H7 (cell line): ENCODE data around the gene FGGY. TPM values are rescaled to one million over a fixed set of nuclear protein-coding genes. Genes with fewer than 3 reads are reported as not detected.
"Not testable (repeated sequence)": the region's sequence is repeated elsewhere in the genome, so short reads cannot be mapped to it uniquely, and the experiment has no call there.

Experiments used
- DNase-seq: peaks from one replicate; pipeline ENCODE4 v3.0.0; 2012
- H3K27me3 ChIP-seq: 2 replicates; pipeline ENCODE4 v1.6.0; 2011; ENCODE audit warnings: mild to moderate bottlenecking, low read length; ENCODE audit not compliant: control insufficient read depth, insufficient read depth
- H3K36me3 ChIP-seq: replicated peaks from 2 replicates; pipeline ENCODE4 v1.5.1; 2011; ENCODE audit warnings: low read length; ENCODE audit not compliant: control insufficient read depth, insufficient read depth
- H3K4me3 ChIP-seq: 2 replicates; pipeline ENCODE4 v1.5.1; 2011; ENCODE audit warnings: low read depth, mild to moderate bottlenecking, control low read depth, low read length, moderate library complexity; ENCODE audit not compliant: insufficient read depth
- total RNA-seq: library from RNA; depleted of rRNA; stranded (reverse); fragments of >200 nt; shearing (Covaris generic); gene quantifications from 2 replicates; pipeline ENCODE4 v1.2.3, GENCODE V29; 2014

FGGY gene
- total RNA-seq, 1 experiment from 2014 or later, result 19.2 TPM

GRCh38 chr1:59478822-59479221, 181.9 kb downstream of the FGGY start:
- no peaks in the 10 kb centered on the region for H3K36me3 ChIP-seq
- no peak overlapping the region for H3K4me3 ChIP-seq
- no peaks in the 10 kb centered on the region for H3K27me3 ChIP-seq
- no peak for DNase-seq

- no peak for DNase-seq
- no peaks in the 10 kb centered on the region for H3K27me3 ChIP-seq
- H3K36me3 ChIP-seq, result no peaks in the 10 kb centered on the region
- no peak overlapping the region for H3K4me3 ChIP-seq
Observed at GRCh38 chr1:59480188-59480888, 183.4 kb downstream of the FGGY start.

GRCh38 chr1:59481881-59482505, 185.1 kb downstream of the FGGY start:
- H3K4me3 ChIP-seq, result no peak overlapping the region
- no peak for DNase-seq
- H3K27me3 ChIP-seq, result no peaks in the 10 kb centered on the region
- no peaks in the 10 kb centered on the region for H3K36me3 ChIP-seq

- Histone ChIP-seq H3K4me3 (no peak overlapping the region), H3K27me3 (no peaks in the 10 kb centered on the region), H3K36me3 (no peaks in the 10 kb centered on the region)
- DNase-seq, result no peak
Observed at GRCh38 chr1:59482986-59483385, 186.1 kb downstream of the FGGY start.

GRCh38 chr1:59484096-59484495, 187.2 kb downstream of the FGGY start:
- Histone ChIP-seq H3K36me3 (no peaks in the 10 kb centered on the region), H3K27me3 (no peaks in the 10 kb centered on the region), H3K4me3 (no peak overlapping the region)
- no peak for DNase-seq

- DNase-seq, result peak; percentile 15
- no peak overlapping the region for H3K4me3 ChIP-seq
Observed at GRCh38 chr1:59485171-59485570, 188.3 kb downstream of the FGGY start.

GRCh38 chr1:59485949-59486348, 189.1 kb downstream of the FGGY start:
- Histone ChIP-seq H3K27me3 (no peaks in the 10 kb centered on the region), H3K4me3 (no peak overlapping the region), H3K36me3 (no peaks in the 10 kb centered on the region)
- no peak for DNase-seq

More at GRCh38 chr1:59485171-59485570, 188.3 kb downstream of the FGGY start:
- Histone ChIP-seq H3K27me3 (no peaks in the 10 kb centered on the region), H3K36me3 (no peaks in the 10 kb centered on the region)

- H3K36me3 ChIP-seq, result no peaks in the 10 kb centered on the region
- no peak overlapping the region for H3K4me3 ChIP-seq
- no peak for DNase-seq
- H3K27me3 ChIP-seq, result no peaks in the 10 kb centered on the region
Observed at GRCh38 chr1:59486615-59487014, 189.7 kb downstream of the FGGY start.

GRCh38 chr1:59487335-59488031, 190.6 kb downstream of the FGGY start:
- H3K36me3 ChIP-seq, result no peaks in the 10 kb centered on the region
- no peak for DNase-seq

GRCh38 chr1:59492500-59492899, 195.6 kb downstream of the FGGY start:
- Histone ChIP-seq H3K27me3 (no peaks in the 10 kb centered on the region), H3K4me3 (no peak overlapping the region), H3K36me3 (no peaks in the 10 kb centered on the region)
- no peak for DNase-seq

More at GRCh38 chr1:59487335-59488031, 190.6 kb downstream of the FGGY start:
- no peaks in the 10 kb centered on the region for H3K27me3 ChIP-seq
- no peak overlapping the region for H3K4me3 ChIP-seq

- DNase-seq, result no peak
Observed at GRCh38 chr1:59494145-59494833, 197.4 kb downstream of the FGGY start.

GRCh38 chr1:59496156-59496555, 199.3 kb downstream of the FGGY start:
- DNase-seq, H3K36me3 ChIP-seq, H3K4me3 ChIP-seq, H3K27me3 ChIP-seq: not testable (repeated sequence)

More at GRCh38 chr1:59494145-59494833, 197.4 kb downstream of the FGGY start:
- no peaks in the 10 kb centered on the region for H3K27me3 ChIP-seq
- no peak overlapping the region for H3K4me3 ChIP-seq
- H3K36me3 ChIP-seq, result no peaks in the 10 kb centered on the region

GRCh38 chr1:59497616-59498015, 200.7 kb downstream of the FGGY start:
- no peaks in the 10 kb centered on the region for H3K27me3 ChIP-seq

GRCh38 chr1:59498640-59499039, 201.7 kb downstream of the FGGY start:
- Histone ChIP-seq H3K27me3 (no peaks in the 10 kb centered on the region), H3K4me3 (no peak overlapping the region), H3K36me3 (no peaks in the 10 kb centered on the region)
- no peak for DNase-seq

More at GRCh38 chr1:59497616-59498015, 200.7 kb downstream of the FGGY start:
- no peak overlapping the region for H3K4me3 ChIP-seq
- no peaks in the 10 kb centered on the region for H3K36me3 ChIP-seq
- no peak for DNase-seq
